Central memory CD4-positive, alpha-beta T cell (primary cell): Measurements from ENCODE around the gene EBI3.
"Not testable (repeated sequence)": the region's sequence is repeated elsewhere in the genome, so short reads cannot be mapped to it uniquely, and the experiment has no call there.

Experiments used
- DNase-seq: peaks from one replicate; pipeline ENCODE4 v3.0.0; 2022

EBI3 gene

GRCh38 chr19:4279267-4279529, 49.9 kb downstream of the EBI3 start:
- no peak for DNase-seq

DNA sequence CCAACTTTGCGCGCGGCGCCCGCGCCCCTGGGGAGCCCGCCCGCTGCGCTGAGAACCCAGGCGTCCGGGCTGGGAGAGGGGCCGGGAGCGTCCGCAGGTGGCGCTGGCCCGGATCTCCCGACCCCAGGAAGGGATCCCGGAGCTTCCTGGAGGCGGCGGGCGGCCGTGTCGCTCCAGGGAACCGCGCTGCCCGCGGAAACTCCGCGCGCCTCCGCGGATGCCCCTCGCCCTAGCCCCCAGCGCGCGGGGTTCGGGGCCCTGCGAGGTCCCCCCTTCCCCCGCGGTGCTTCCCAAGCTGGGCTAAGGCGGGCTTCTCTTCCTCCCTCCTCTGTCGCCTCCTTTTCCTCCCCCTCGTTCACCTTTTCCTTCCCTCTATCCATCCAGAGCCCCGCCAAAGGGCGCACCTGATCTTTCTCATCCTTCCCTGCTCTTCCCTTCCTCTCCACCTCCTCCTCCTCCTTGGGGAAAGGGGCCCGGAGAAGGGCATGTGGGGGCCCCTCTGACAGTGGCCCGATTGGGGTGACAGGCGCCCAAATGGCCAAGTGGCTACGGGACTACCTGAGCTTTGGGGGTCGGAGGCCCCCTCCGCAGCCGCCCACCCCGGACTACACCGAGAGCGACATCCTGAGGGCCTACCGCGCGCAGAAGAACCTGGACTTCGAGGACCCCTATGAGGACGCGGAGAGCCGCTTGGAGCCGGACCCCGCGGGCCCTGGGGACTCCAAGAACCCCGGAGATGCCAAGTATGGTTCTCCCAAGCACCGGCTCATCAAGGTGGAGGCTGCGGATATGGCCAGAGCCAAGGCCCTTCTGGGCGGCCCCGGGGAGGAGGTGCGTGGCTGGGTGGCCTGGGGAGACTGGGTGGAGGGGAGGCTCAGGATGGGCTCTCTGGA, 50.5 kb downstream of the EBI3 start:
- DNase-seq: no peak

DNA sequence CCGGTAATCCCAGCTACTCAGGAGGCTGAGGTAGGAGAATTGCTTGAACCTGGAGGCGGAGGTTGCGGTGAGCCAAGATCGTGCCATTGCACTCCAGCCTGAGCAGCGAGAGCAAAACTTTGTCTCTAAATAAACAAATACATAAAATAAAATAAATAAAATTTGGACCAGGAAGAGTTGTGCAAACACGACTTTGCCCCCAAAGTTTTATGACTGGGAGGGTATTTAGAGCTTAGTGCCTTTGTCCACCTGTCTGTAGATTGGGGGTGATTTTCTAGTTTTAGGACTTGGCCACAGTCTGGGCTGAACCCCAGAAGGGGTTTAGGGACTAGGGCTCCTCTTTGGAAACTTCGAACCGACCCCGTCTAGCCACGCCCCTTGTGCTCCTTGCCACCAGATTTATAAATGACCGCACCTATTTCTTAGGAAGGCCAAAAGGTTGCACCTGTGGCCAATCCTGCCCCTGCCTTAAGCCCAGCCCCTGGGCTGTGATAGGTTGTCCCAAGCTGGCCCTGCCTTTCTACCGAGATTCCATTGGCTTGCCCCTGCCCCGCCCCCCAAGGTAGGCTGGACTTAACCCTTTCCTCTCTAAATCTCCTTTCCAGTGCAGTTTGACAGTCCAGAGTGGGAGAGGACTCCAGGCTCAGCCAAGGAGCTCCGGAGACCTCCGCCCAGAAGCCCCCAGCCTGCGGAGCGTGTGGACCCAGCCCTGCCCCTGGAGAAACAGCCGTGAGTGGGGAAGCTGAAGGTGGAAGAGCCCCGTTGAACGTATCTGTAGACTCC, 55.0 kb downstream of the EBI3 start:
- no peak for DNase-seq

DNA sequence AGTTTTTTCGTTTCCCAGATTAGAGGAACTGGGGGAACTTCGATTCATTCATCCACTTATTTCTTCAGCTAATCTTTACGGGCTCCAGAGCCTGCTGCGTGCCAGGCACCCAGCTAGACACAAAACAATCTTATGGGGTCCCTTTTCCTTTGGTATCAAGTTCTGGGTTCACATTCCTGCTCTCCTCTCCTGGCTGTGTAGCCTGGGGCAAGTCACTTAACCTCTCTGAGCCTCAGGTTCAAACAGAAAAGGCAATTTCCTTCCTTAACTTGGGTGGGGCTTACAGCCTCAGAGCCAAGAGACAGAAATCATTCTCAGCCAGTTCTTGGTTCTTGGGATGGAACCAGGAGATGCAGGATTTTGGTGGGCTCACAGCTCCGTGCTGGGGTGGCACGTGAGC, 55.7 kb downstream of the EBI3 start:
- DNase-seq: no peak

GRCh38 chr19:4286141-4286540, 56.8 kb downstream of the EBI3 start:
- DNase-seq: not testable (repeated sequence)
